Stimulated activated CD4-positive, alpha-beta T cell treated with anti-CD3 and anti-CD28 coated beads, Interleukin-4, amount 100 ng/mL, for 48 hours (primary cell): ENCODE measurements around the gene CD302.
"Not testable (repeated sequence)": the region's sequence is repeated elsewhere in the genome, so short reads cannot be mapped to it uniquely, and the experiment has no call there.

Experiments used
- DNase-seq, 2 donors: peaks; one replicate each; pipeline ENCODE4 v3.0.0-alpha.2; 2020; ENCODE audit warnings: low read depth in 2 of 2

CD302 gene

DNA sequence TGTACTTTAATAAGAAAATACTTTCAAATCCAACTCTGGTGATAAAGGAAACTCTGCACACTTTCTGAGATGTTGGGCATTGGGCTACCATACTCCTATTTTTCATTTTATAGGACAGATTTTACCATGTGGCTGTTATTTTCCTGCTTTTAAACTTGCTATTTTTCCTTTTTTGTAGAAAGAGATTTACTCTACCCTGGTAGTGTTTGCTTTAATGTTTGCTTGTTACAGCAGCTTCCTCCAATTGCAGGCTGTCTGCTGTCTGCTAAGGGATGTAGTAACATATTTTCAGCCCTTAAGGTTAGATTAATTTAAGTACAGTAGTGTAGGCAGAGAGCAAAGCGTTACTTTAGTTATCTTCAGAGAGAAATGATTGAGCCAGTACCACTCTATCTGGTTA lies 47.1 kb downstream of the CD302 start:
- DNase-seq = no peak

DNA sequence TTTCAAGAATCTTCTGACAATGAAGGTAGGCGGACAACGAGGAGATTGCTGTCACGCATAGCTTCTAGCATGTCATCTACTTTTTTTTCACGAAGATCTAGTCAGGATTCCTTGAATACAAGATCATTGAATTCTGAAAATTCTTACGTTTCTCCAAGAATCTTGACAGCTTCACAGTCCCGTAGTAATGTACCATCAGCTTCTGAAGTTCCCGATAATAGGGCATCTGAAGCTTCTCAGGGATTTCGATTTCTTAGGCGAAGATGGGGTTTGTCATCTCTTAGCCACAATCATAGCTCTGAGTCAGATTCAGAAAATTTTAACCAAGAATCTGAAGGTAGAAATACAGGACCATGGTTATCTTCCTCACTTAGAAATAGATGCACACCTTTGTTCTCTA lies 49.9 kb downstream of the CD302 start:
- no peak for DNase-seq

DNA sequence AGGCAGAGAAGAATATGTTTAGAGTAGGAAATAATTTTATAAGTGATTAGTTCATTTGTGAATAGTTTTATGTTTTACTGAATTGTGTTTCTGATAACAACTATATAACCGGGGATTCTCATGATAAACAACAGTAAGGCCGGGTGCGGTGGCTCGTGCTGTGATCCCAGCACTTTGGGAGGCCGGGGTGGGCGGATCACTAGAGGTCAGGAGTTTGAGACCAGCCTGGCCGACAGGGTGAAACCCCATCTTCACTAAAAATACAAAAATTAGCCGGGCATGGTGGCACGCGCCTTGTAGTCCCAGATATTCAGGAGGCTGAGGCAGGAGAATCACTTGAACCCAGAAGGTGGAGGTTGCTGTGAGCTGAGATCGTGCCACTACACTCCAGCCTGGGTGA lies 52.8 kb downstream of the CD302 start:
- not testable (repeated sequence) for DNase-seq

DNA sequence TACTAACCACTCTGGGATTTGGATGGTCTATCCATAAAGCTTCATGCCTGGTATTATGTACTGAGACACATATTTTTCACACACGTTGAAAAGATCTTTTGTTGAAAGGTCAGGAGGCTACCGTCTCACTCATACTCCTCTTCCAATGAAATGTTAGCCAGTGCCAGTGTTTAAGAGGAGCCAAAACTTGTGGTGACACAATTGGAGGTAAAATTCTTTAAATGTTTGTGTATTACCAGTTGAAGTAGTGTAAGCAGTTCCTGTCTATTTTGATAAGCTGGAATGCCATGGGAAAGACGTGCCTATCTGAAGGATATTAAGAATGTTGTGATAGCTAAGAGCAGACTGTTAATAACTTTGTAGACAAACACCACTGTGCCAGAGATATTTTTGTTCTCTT lies 53.6 kb downstream of the CD302 start:
- no peak for DNase-seq

DNA sequence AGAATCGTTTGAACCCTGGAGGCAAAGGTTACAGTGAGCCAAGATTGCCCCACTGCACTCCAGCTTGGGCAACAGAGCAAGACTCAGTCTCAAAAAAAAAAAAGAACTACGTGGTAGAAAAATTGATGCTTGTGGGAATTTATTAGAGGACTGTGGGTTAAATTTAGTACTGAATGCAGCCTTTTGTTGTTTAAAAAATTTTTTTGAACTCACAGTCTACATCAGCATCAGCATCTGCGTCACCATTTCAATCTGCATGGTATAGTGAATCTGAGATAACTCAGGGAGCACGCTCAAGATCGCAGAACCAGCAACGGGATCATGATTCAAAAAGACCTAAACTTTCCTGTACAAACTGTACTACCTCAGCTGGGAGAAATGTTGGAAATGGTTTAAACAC lies 55.2 kb downstream of the CD302 start:
- DNase-seq = no peak

DNA sequence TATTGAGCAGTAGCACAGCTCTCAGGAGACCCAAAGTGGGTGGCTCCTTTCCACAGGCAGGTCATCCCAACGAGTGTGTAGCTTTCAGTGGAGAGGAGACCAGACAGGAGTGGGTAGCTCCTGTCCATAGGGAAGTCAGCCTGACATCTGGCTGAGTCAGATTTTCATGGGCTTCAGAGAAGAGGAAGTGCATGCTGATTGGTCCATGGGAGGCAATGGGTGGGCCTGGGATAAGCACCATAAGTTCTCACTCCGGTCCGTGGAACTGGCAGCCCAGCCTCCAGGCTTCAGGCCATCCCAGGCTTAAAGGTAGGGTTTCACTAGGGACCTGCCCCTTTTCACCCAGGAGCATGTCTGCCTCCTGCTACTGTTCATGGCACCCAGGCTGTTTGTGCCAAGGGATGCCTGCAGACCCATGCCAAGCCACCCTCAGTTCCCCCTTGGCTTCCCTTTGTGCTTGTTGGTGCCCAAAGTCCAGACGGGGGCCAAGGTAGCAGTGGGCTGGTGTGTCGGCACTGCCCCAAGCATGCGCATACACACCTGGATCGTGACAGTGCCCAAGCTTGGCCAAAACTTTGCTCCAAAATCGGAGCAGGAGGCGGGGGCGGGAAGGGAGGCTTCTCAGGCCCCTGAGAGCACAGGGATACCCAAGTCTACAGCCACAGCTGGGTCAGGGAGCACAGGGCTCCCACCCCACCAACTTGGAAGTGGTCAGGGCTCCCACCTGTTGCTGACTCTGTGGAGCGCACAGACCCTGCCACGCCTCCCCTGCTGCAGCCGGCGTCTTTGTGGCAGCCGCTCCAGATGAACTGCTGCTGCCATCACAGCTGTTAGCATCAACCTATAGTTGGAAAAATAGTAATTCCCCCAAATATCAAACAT lies 59.3 kb downstream of the CD302 start:
- no peak for DNase-seq

DNA sequence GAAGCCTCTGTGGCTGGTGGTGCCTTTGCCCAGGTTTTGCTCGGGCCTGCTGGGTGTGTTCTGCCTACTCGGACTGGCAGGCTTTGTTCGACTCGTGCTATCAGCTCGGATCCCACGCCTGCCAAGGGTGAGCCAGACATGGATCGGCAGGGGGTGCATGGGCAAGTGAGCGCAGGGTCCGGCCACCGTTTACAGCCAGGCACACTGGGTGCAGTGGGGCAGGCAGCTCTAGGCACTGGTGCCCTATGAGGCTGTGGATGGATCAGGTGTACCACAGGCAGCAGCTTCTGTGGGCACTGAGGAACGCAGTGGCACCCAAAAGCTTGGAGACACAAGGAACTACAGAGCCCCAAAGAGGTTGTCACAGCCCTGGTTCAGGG lies 60.1 kb downstream of the CD302 start:
- no peak for DNase-seq

DNA sequence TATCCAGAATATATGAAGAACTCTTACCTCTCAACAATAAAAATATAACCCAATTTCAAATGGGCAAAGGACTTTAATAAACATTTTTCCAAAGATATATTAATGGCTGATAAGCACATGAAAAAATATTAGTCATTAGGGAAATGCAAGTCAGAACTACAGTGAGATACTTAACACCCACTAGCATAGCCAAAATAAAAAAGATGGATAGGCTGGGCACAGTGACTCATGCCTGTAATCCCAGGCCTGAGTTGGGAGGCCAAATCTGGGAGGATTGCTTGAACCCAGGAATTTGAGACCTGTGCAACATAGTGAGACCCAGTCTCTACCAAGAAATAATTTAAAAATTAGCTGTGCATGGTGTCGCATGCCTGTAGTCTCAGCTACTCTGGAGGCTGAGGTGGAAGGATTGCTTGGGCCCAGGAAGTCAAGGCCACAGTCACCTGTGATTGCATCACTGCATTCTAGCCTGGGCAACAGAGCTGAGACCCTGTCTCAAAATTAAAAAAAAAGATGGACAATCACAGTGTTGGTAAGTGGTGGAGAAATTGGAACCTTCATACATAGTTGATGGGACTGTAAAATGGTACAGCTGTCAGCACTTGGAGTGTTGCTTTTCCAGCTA lies 60.6 kb downstream of the CD302 start:
- no peak for DNase-seq

DNA sequence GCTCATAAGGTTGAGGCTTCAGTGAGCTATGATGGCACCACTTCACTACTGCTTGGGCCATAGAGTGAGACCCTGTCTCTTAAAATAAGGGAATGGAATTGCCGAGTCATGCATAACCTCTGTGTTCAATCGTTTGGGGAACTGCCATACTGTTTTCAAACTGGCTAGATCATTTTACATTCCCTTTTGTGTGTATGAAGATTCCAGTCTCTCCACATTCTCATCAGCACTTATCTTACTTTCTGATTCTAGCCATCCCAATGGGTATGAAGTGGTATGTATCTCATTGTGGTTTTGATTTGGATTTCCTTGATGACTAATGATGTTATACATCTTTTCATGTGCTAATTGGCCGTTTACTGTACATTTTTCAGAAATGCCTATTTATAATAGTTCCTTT lies 62.0 kb downstream of the CD302 start:
- DNase-seq = no peak

DNA sequence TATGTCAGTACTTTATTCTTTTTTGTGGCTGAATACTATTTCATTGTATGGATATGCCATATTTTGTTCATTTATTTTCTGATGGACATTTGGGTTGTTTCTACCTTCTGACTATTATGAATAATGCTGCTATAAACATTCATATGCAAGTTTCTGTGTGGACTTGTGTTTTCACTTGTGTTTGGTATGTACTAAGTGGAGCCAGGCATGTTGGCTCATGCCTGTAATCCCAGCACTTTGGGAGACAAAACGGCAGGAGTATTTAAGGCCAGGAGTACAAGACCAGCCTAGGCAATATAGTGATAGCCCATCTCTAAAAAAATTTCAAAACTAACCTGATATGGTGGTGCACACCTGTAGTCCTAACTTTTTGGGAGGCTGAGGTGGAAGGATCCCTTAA lies 62.4 kb downstream of the CD302 start:
- no peak for DNase-seq

DNA sequence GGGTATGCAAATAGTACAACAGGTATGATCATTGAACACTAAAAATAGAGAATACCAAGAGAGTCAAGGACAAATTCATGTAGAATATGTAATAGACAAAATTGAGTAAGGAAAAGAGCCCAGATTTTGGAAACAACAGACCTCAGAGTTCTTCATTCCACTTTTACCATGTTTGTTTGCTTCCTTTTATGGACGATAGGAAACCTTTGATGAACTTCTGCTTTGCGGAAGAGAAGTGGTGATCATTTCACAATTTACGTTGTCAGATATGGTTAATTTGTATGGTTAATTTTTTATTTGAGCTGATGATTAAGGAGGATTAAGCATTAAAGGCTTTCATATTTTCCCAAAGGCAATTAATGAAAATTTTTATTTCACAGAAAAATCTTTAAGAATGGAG lies 69.4 kb downstream of the CD302 start:
- DNase-seq = no peak

DNA sequence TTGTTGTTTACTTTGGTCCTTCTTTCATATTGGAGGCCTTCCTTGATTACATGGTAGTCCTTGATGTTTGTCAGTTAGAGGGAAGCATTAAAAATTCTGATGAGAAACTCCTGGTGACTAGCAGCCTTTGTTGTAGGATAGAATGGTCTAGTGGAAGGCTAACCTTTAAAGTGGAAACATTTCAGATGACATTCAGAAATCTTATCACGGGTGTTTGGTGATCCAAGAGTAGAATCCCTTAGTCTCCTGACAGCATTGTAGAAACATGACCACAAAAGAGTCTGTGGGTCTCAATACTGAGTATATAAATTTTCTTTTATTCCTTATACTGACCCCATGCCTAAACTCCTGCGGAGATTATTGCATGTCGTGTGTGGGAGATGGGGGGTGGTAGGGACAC lies 72.3 kb downstream of the CD302 start:
- no peak for DNase-seq

DNA sequence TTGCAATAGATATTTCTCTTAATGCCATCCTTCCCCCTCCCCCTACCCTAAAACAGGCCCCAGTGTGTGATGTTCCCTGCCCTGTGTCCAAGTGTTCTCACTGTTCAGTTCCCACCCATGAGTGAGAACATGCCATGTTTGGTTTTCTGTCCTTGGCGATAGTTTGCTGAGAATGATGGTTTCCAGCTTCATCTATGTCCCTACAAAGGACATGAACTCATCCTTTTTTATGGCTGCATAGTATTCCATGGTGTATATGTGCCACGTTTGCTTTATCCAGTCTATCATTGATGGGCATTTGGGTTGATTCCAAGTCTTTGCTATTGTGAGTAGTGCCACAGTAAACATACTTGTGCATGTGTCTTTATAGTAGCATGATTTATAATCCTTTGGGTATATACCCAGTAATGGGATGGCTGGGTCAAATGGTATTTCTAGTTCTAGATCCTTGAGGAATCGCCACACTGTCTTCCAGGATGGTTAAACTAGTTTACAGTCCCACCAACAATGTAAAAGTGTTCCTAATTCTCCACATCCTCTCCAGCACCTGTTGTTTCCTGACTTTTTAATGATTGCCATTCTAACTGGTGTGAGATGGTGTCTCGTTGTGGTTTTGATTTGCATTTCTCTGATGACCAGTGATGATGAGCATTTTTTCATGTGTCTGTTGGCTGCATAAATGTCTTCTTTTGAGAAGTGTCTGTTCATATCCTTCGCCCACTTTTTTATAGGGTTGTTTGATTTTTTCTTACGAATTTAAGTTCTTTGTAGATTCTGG lies 73.0 kb downstream of the CD302 start:
- DNase-seq = not testable (repeated sequence)

DNA sequence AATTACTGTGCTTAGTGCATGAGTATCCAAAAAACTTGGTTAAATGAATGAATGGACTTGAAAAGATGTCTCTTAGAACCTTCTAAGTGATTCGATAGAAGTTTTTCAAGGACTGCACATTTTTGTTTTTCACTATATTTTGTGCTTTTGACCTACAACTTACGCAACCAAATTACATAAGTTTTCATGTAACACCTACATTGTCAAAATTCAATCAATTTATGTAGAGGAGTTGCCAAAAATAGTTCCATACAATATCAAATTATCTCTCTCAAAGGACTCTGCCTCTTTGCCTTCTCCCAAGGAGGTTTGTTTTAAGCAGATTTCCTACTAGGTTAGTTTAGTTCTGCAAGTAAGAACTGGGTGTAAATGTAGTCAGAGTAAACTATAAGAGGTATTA lies 75.4 kb downstream of the CD302 start:
- DNase-seq = no peak

DNA sequence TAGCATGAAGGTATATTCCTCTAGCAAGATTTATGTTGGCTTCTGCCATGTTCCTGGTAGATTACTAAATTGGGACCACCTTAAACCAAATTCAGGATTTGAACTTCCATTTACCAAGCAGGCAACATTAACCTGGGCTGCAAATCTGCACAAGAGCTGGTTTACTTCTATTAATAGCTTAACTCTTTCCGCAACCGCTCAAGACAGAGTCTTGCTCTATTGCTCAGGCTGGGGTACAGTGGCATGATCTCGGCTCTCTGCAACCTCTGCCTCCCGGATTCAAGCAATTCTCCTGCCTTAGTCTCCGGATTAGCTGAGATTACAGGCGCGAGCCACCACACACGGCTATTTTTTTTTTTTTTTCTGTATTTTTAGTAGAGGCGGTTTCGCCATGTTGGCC lies 77.3 kb downstream of the CD302 start:
- DNase-seq = no peak
